Activated CD8-positive, alpha-beta memory T cell treated with anti-CD3 and anti-CD28 coated beads, Interleukin-2, amount 50 U/mL, for 24 hours (primary cell): ENCODE measurements around the gene URB2.
A peak's percentile ranks its signal among the peaks of the same experiment; 100 is the strongest.

Experiments
- DNase-seq: peaks from one replicate; pipeline ENCODE4 v3.0.0-alpha.2; 2020; ENCODE audit errors: extremely low read depth

URB2 gene

DNA sequence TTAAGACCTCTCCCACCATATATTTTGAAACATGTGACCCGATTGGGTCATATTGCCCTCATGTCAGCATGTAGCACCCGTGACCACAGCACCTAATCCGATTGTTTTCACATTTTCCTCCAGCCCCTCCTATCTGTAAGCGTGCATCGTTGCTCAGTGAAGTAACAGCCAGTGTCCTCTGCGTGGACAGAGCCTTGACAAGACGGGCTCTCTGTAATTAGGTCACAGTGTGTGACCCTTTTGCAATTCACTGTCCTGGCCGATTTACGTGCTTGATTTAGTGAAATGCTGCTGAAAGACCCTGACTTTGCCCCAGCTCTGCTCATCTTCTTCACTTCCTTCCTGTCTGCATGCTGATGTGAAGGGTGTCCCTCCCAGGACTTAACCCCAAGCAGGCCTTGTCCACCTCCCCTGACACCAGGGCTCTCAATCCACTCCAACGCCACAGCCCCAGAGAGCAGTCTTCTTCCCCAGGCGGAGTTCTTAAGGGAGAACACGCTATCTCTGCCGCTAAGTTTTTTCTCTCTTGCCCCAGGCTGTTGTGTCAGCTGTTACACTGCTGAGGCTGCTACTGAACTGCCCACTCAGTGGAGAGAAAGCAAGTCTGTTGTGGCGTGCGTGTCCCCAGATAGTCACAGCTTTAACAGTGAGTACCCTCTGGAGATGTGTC, 19.4 kb downstream of the URB2 start:
- DNase-seq, result no peak

DNA sequence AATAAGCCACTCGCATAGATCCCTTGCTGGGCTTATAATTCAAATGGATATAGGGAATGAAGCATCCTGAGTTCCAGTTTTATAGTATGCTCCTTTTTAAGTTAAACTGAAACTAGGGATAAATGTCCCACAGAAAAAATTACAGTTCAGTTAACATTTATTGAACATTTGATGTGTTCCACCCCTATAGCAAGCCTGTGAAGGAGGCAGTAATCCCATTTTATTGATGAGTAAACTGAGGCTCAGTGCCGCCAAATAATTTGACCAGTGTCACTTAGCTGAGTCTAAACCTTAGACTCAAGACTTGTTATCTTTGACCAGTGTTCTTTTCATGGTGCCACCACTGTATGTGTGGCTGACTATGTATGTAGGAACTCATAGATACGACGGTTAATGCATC, 22.4 kb downstream of the URB2 start:
- no peak for DNase-seq

GRCh38 chr1:229650045-229650444, 24.0 kb downstream of the URB2 start:
- DNase-seq, result no peak

- no peak for DNase-seq
These were observed 25.5 kb downstream of the URB2 start for GRCh38 chr1:229651546-229651945.

GRCh38 chr1:229653420-229653819, 27.4 kb downstream of the URB2 start:
- no peak for DNase-seq

GRCh38 chr1:229655781-229656180, 29.7 kb downstream of the URB2 start:
- no peak for DNase-seq

GRCh38 chr1:229657993-229658755, 32.1 kb downstream of the URB2 start:
- DNase-seq, result no peak

GRCh38 chr1:229661022-229661877, 35.2 kb downstream of the URB2 start:
- DNase-seq, result peak; percentile 23

GRCh38 chr1:229661897-229662296, 35.9 kb downstream of the URB2 start:
- DNase-seq, result no peak

GRCh38 chr1:229664133-229664689, 38.2 kb downstream of the URB2 start:
- DNase-seq, result peak; percentile 63

GRCh38 chr1:229665912-229666558, 40.0 kb downstream of the URB2 start:
- no peak for DNase-seq

- no peak for DNase-seq
These were observed 40.5 kb downstream of the URB2 start for GRCh38 chr1:229666585-229666984.

DNA sequence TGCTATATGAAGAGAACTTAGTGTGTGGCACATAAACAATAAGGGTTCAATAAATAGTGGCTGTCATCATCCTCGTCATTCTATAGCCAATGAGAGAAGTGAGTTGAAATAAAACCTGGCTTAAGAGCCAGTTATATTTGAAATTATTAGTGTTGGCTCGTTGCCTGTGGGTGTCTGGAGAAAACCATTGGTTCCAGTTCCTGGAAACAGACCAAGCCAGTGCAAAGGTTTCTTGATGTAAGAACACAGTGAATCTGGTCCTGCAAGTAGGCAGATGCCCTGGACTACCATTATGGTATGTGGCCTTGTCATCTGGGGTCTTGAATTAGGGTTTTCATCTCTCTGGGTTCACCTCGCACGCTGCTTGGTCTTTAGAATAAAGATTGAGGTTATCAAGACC, 43.3 kb downstream of the URB2 start:
- DNase-seq, result no peak

DNA sequence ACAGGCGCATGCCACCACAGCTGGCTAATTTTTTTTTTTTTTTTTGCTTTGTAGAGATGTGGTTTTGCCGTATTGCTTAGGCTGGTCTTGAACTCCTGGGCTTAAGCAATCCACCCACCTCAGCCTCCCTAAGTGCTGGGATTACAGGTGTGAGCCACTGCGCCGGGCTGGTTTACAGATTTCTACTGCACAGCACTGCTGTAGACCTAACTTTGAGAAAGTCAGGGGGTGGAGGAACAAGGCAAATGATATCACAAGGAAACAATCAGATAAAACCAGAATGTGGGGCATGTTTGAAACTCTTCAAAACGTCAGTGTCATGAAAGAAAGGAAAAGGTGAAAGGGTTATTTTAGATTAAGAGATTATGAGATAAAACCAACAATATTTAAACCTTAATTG, 45.3 kb downstream of the URB2 start:
- no peak for DNase-seq

- DNase-seq, result no peak
These were observed 46.2 kb downstream of the URB2 start for GRCh38 chr1:229672246-229672645.

- no peak for DNase-seq
These were observed 48.0 kb downstream of the URB2 start for GRCh38 chr1:229674042-229674441.

DNA sequence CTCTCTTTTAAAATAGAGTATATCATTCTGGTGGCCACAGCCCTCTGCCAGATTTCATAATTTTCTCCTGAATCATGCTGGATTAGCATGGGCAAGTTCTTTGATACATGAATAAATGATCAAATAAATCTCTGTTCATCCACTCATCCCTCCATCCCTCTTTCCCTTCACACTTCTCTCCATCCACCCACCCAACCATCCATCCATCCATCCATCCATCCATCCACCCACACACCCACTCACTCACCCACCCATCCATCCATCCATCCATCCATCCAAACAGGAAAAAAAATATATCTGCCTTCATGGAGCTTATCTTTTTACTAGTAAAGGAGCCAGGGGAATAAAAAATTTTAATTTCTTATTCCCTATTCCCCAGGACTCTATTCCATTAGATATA, 49.3 kb downstream of the URB2 start:
- DNase-seq, result no peak

- no peak for DNase-seq
These were observed 59.1 kb downstream of the URB2 start for GRCh38 chr1:229685149-229685548.

GRCh38 chr1:229689273-229689672, 63.2 kb downstream of the URB2 start:
- DNase-seq, result no peak

DNA sequence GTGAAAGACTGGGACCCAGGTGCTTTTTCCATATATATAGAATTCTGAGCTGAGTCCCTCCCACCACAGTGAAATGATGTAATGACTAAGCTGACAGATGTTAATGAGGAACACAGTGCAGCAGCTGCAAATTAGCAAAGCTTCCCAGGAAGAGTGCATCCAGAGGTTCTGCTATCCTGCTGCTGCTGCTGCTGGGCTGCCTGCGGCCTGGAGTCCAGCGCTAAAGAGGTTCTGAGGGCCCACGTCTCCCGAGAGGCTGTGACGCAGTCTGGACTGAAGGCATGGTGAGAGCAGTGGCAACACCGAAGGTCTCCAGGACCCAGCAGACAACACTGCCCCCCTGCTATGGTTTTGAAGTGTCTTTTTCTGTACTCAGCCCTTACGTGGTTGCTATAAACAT, 63.9 kb downstream of the URB2 start:
- DNase-seq, result no peak

DNA sequence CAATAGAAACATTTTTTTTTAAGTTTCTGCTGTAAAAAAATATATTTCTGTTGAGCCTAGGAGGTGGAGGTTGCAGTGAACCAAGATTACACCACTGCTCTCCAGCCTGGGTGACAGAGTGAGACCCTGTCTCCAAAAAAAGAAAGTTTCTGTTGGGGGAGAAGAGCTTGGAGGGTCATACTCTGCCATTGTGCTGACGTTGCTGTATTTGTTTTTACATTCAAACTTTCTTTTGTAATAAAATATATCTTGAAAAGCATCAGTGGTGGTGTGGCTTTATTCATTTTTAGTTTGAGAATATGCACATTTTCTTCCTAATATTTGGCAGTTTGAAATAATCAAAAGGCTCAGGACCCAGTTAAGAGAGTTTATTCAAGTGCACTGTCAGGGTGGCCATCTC, 64.6 kb downstream of the URB2 start:
- no peak for DNase-seq

GRCh38 chr1:229691362-229691761, 65.3 kb downstream of the URB2 start:
- no peak for DNase-seq
